Muscle of leg (tissue), 11 donors: ENCODE results near the gene SRM. TPM values are rescaled to one million over a fixed set of nuclear protein-coding genes. Genes with fewer than 3 reads are reported as not detected.
"Not testable (repeated sequence)": the region's sequence is repeated elsewhere in the genome, so short reads cannot be mapped to it uniquely, and the experiment has no call there.

ENCODE experiments used
- DNase-seq: peaks from one replicate; pipeline ENCODE4 v3.0.0; 2013
- H3K27ac ChIP-seq: one replicate; pipeline ENCODE4 v1.5.1; 2013; ENCODE audit warnings: mild to moderate bottlenecking, low read length, control low read depth
- H3K27me3 ChIP-seq: one replicate; pipeline ENCODE4 v1.6.1; 2013; ENCODE audit warnings: low read length; ENCODE audit not compliant: control insufficient read depth, insufficient read depth
- H3K36me3 ChIP-seq: one replicate; pipeline ENCODE4 v1.6.1; 2013; ENCODE audit warnings: low read length; ENCODE audit not compliant: control insufficient read depth, insufficient read depth
- H3K4me1 ChIP-seq: one replicate; pipeline ENCODE4 v1.6.1; 2013; ENCODE audit warnings: low read length; ENCODE audit not compliant: control insufficient read depth, insufficient read depth
- H3K4me3 ChIP-seq: one replicate; pipeline ENCODE4 v1.5.1; 2013; ENCODE audit warnings: low read length, control low read depth
- H3K9me3 ChIP-seq: replicated peaks from 2 replicates; pipeline ENCODE4 v1.6.1; 2013; ENCODE audit warnings: low read depth, low read length; ENCODE audit not compliant: control insufficient read depth
- WGBS: methylation state at CpG from one replicate; pipeline ENCODE4 v1.1.5; 2013; ENCODE audit warnings: missing lambda C conversion rate; ENCODE audit not compliant: insufficient coverage; 5-methylcytosine and 5-hydroxymethylcytosine counted together
- polyA plus RNA-seq, 8 donors: library from polyadenylated mRNA; unstranded; fragments of 120-200 nt; gene quantifications; one replicate each; pipeline versions ENCODE4 v1.2.1 to v1.2.3, GENCODE V29; 2013; ENCODE audit warnings: inconsistent platforms in 1 of 8, low replicate concordance in 1 of 8; ENCODE audit not compliant: insufficient read length in 8 of 8, insufficient read depth in 1 of 8
- total RNA-seq: library from RNA; stranded (reverse); fragments of 120-200 nt; gene quantifications from one replicate; pipeline ENCODE4 v1.2.4, GENCODE V29; 2013

Gene SRM
- total and polyA plus RNA-seq, 9 donors: 17.7 to 89.3 (median 72.0) TPM

DNA sequence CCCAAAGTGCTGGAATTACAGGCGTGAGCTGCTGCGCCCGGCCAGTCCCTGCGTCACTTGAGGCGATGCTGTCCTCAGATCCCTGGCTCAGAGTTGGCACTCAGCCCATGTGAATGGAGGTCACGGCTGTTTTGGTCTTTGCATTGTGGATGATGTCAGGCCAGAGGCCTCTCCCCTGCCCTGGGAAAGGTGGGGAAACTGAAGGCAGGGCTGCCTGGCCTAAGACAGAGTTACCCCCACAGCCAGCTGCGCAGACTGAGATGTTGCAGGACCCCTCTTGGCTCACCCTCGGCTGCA lies 13.6 kb downstream of the SRM start:
- Histone ChIP-seq H3K27ac (no peak overlapping the region), H3K27me3 (no peaks in the 10 kb centered on the region), H3K4me1 (peaks cover 12% of the 10 kb centered on the region), H3K4me3 (no peak overlapping the region), H3K36me3 (no peaks in the 10 kb centered on the region), H3K9me3 (no peaks in the 10 kb centered on the region)
- WGBS: 81% methylated on average over 7 of the region's 8 CpGs
- DNase-seq: peak; percentile 40

DNA sequence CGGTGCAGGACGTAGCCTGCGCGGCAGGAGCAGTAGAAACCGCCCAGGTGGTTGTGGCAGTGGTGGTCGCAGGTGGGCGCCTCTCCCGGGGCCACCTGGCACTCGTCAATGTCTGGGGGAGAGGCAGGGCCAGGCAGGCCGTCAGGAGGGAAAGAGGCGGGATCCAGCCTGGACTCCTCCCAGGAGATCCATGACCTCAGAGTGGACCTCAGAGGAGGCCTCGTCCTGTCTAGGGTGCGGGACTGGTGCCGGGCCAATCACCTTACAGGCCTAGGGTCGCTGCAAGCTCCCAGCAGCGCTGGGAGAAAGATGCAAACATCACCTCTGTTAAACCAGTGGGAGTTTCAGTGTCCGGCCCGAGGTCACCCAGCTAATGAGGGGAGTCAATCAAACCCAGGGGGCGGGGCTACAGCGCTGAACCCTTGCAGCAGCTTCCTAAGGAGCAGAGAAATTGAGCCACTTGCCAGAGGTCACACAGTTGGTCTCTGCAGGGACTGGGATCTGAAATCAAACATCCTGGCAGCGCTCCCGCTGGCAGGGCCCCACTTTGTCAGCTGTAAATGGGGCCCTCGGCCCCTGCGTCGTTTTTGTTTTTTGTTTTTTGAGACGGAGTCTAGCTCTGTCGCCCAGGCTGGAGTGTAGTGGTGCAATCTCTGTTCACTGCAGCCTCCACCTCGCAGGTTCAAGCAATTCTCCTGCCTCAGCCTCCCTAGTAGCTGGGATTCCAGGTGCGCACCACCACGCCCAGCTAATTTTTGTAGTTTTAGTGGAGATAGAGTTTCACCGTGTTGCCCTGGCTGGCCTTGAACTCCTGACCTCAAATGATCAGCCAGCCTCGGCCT lies 14.2 kb downstream of the SRM start:
- Histone ChIP-seq H3K27me3 (no peaks in the 10 kb centered on the region), H3K9me3 (no peaks in the 10 kb centered on the region), H3K4me1 (peaks cover 12% of the 10 kb centered on the region), H3K4me3 (no peak overlapping the region), H3K27ac (no peak overlapping the region), H3K36me3 (no peaks in the 10 kb centered on the region)
- DNase-seq: no peak
- WGBS: 31% methylated on average over 26 of the region's 32 CpGs

GRCh38 chr1:11044849-11045427 lies 14.9 kb downstream of the SRM start:
- WGBS: 80% methylated on average over 15 of the region's 16 CpGs
- no peaks in the 10 kb centered on the region for H3K9me3 ChIP-seq
- H3K4me3 ChIP-seq: no peak overlapping the region
- no peaks in the 10 kb centered on the region for H3K27me3 ChIP-seq
- H3K27ac ChIP-seq: no peak overlapping the region
- DNase-seq: no peak
- H3K36me3 ChIP-seq: no peaks in the 10 kb centered on the region
- peaks cover 12% of the 10 kb centered on the region for H3K4me1 ChIP-seq

- no peak overlapping the region for H3K4me3 ChIP-seq
- 56% methylated on average over 8 of the region's 16 CpGs for WGBS
- no peak for DNase-seq
- H3K27ac ChIP-seq: no peak overlapping the region
- no peaks in the 10 kb centered on the region for H3K27me3 ChIP-seq
- peaks cover 12% of the 10 kb centered on the region for H3K4me1 ChIP-seq
- no peaks in the 10 kb centered on the region for H3K9me3 ChIP-seq
- no peaks in the 10 kb centered on the region for H3K36me3 ChIP-seq
Measured at GRCh38 chr1:11044086-11044848, 15.6 kb downstream of the SRM start.

DNA sequence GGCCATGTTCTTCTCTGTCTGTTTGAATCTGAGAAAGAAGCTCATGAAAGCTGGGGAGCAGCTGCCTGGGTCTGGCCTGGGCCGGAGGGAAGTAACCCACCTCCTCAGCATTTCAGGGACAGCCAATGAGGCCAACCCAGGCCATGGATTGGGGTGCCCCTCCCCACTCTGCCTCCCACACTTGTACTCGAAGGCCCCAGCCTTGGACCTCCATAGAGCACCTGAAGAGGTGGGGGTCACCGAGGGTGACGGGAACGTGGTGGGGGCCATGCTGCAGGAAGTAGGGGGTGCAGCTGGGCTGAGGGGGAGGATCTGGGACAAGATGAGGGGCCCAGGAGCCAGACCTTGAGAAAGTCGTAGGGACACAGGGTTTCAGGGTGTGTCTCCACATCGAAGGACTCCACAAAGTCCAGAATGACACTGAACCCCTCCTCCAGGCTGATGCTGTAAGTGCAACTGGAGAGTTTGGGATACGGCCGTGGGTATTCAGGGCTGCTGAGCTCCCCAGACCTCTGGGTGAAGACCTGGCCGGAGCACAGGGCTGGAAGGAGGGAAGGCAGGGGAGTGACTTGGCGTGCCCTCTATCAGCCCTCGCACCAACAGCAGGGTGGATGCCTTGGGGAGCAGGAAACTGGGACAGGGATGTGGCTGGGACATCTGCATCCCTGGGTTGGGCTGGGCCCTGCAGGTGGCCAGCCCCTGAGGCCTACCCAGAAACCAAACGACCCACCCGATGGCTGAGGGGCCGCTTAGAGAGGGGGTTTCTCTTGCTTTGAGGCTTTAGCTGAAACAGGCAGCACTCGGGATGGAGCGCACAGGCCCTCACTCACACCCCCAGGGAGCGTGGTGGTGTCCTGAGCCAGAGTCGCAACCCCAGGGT lies 16.6 kb downstream of the SRM start:
- no peak overlapping the region for H3K27ac ChIP-seq
- WGBS: 61% methylated on average over 6 of the region's 19 CpGs
- H3K27me3 ChIP-seq: no peaks in the 10 kb centered on the region
- H3K9me3 ChIP-seq: no peaks in the 10 kb centered on the region
- H3K4me1 ChIP-seq: peaks cover 16% of the 10 kb centered on the region
- no peak overlapping the region for H3K4me3 ChIP-seq
- DNase-seq: no peak
- H3K36me3 ChIP-seq: no peaks in the 10 kb centered on the region

- H3K27me3 ChIP-seq: no peaks in the 10 kb centered on the region
- peaks cover 20% of the 10 kb centered on the region for H3K4me1 ChIP-seq
- WGBS: 76% methylated on average over 3 of the region's 3 CpGs
- H3K27ac ChIP-seq: no peak overlapping the region
- H3K9me3 ChIP-seq: no peaks in the 10 kb centered on the region
- no peak overlapping the region for H3K4me3 ChIP-seq
- no peaks in the 10 kb centered on the region for H3K36me3 ChIP-seq
- no peak for DNase-seq
Measured at GRCh38 chr1:11042065-11042464, 17.8 kb downstream of the SRM start.

GRCh38 chr1:11041048-11041447 lies 18.8 kb downstream of the SRM start:
- H3K27ac ChIP-seq: no peak overlapping the region
- no peaks in the 10 kb centered on the region for H3K36me3 ChIP-seq
- peaks cover 16% of the 10 kb centered on the region for H3K4me1 ChIP-seq
- no peak overlapping the region for H3K4me3 ChIP-seq
- H3K9me3 ChIP-seq: no peaks in the 10 kb centered on the region
- DNase-seq: no peak
- no peaks in the 10 kb centered on the region for H3K27me3 ChIP-seq

DNA sequence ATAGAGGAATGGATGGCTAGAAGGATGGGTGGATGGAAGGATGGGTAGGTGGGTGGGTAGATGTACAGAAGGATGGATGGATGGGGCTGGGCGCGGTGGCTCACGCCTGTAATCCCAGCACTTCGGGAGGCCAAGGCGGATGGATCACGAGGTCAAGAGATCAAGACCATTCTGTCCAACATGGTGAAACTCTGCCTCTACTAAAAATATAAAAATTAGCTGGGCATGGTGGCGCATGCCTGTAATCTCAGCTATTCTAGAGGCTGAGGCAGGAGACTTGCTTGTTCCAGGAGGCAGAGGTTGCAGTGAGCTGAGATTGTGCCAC lies 19.8 kb downstream of the SRM start:
- not testable (repeated sequence) for H3K27ac ChIP-seq, H3K4me1 ChIP-seq, DNase-seq, H3K36me3 ChIP-seq, H3K9me3 ChIP-seq, H3K27me3 ChIP-seq, H3K4me3 ChIP-seq
- WGBS: 67% methylated on average over 1 of the region's 7 CpGs

GRCh38 chr1:11039351-11040104 lies 20.3 kb downstream of the SRM start:
- WGBS: 65% methylated on average over 2 of the region's 2 CpGs
- Histone ChIP-seq H3K4me3 (no peak overlapping the region), H3K9me3 (no peaks in the 10 kb centered on the region), H3K27me3 (no peaks in the 10 kb centered on the region), H3K27ac (no peak overlapping the region), H3K36me3 (no peaks in the 10 kb centered on the region), H3K4me1 (peaks cover 8% of the 10 kb centered on the region)
- no peak for DNase-seq
